Liver (tissue), 9 donors: ENCODE data around the gene PREPL. TPM values are rescaled to one million over a fixed set of nuclear protein-coding genes. Genes with fewer than 3 reads are reported as not detected.

Source experiments
- DNase-seq: peaks from one replicate; pipeline ENCODE4 v3.0.0-alpha.2; 2017; ENCODE audit warnings: low spot score
- H3K27ac ChIP-seq, 2 donors: one replicate each; pipeline ENCODE4 v1.7.0; 2013; ENCODE audit warnings: inconsistent platforms in 2 of 2, low read length in 2 of 2, control low read depth in 1 of 2, low read depth in 1 of 2, mild to moderate bottlenecking in 1 of 2
- H3K27me3 ChIP-seq, 4 donors: one replicate each; pipeline versions ENCODE4 v1.6.1 to v1.7.0; 2013; ENCODE audit warnings: low read length in 3 of 4, inconsistent platforms in 1 of 4, mild to moderate bottlenecking in 1 of 4, moderate library complexity in 1 of 4; ENCODE audit not compliant: control insufficient read depth in 4 of 4, insufficient read depth in 4 of 4
- H3K36me3 ChIP-seq, 4 donors: one replicate each; pipeline versions ENCODE4 v1.6.1 to v1.7.0; 2013; ENCODE audit warnings: low read length in 3 of 4, mild to moderate bottlenecking in 3 of 4, low read depth in 1 of 4, moderate library complexity in 1 of 4; ENCODE audit not compliant: control insufficient read depth in 4 of 4, insufficient read depth in 3 of 4
- H3K4me1 ChIP-seq, 4 donors: one replicate each; pipeline versions ENCODE4 v1.6.1 to v1.7.0; 2013; ENCODE audit warnings: low read length in 3 of 4, mild to moderate bottlenecking in 3 of 4, moderate library complexity in 1 of 4; ENCODE audit not compliant: control insufficient read depth in 4 of 4, insufficient read depth in 4 of 4
- H3K4me3 ChIP-seq, 3 donors: one replicate each; pipeline versions ENCODE4 v1.6.1 to v1.7.0; 2013; ENCODE audit warnings: low read length in 3 of 3, control low read depth in 1 of 3, low read depth in 1 of 3, mild to moderate bottlenecking in 1 of 3
- H3K9ac ChIP-seq, 2 donors: one replicate each; pipeline ENCODE4 v1.7.0; 2013; ENCODE audit warnings: low read length in 2 of 2, mild to moderate bottlenecking in 2 of 2, moderate library complexity in 2 of 2, control low read depth in 1 of 2, low read depth in 1 of 2
- H3K9me3 ChIP-seq, 4 donors: one replicate each; pipeline versions ENCODE4 v1.6.1 to v1.7.0; 2013; ENCODE audit warnings: low read length in 3 of 4; ENCODE audit not compliant: control insufficient read depth in 4 of 4
- EGR1 ChIP-seq, 2 donors: IDR thresholded peaks; 2 replicates each; pipeline ENCODE4 v1.6.1; 2016 to 2018; ENCODE audit warnings: antibody characterized with exemption in 2 of 2, low read depth in 2 of 2
- FOXA1 ChIP-seq: IDR thresholded peaks from 2 replicates; pipeline ENCODE4 v1.6.1; 2016; ENCODE audit warnings: antibody characterized with exemption
- FOXA2 ChIP-seq: IDR thresholded peaks from 2 replicates; pipeline ENCODE4 v1.6.1; 2016; ENCODE audit warnings: antibody characterized with exemption
- GABPA ChIP-seq, 2 donors: IDR thresholded peaks in 1 of 2; conservative IDR thresholded peaks in 1 of 2; 2 replicates each; pipeline ENCODE4 v1.6.1; 2016; ENCODE audit warnings: antibody characterized with exemption in 2 of 2, mild to moderate bottlenecking in 1 of 2, moderate library complexity in 1 of 2
- HNF4A ChIP-seq, 2 donors: conservative IDR thresholded peaks; 2 replicates each; pipeline ENCODE4 v1.6.1; 2016; ENCODE audit warnings: antibody characterized with exemption in 2 of 2, mild to moderate bottlenecking in 2 of 2
- HNF4G ChIP-seq: IDR thresholded peaks from 2 replicates; pipeline ENCODE4 v1.6.1; 2016; ENCODE audit warnings: antibody characterized with exemption
- RAD21 ChIP-seq, 2 donors: IDR thresholded peaks; 2 replicates each; pipeline ENCODE4 v1.6.1; 2016; ENCODE audit warnings: antibody characterized with exemption in 2 of 2, mild to moderate bottlenecking in 2 of 2
- RXRA ChIP-seq, 2 donors: IDR thresholded peaks; 2 replicates each; pipeline ENCODE4 v1.6.1; 2017 to 2018; ENCODE audit warnings: antibody characterized with exemption in 2 of 2, mild to moderate bottlenecking in 1 of 2
- TAF1 ChIP-seq: conservative IDR thresholded peaks from 2 replicates; pipeline ENCODE4 v1.6.1; 2016; ENCODE audit warnings: antibody characterized with exemption, mild to moderate bottlenecking
- YY1 ChIP-seq: IDR thresholded peaks from 2 replicates; pipeline ENCODE4 v1.6.1; 2016; ENCODE audit warnings: antibody characterized with exemption, mild to moderate bottlenecking
- WGBS: extraction: QIAGEN DNeasy Blood & Tissue Kit; methylation state at CpG from one replicate; pipeline ENCODE4 v1.1.7; 2013; 5-methylcytosine and 5-hydroxymethylcytosine counted together
- polyA plus RNA-seq, 2 donors: library from polyadenylated mRNA; stranded (reverse) in 1 of 2; unstranded in 1 of 2; fragments of 200-250 nt in 1 of 2; fragments of >200 nt in 1 of 2; fragmentation: Nextera tagmentation in 1 of 2; extraction: Ambion mirVana in 1 of 2; gene quantifications; one replicate each; pipeline versions ENCODE4 v1.2.1 to v1.2.3, GENCODE V29; 2013 to 2015
- total RNA-seq, 2 donors: library from RNA; depleted of rRNA; stranded (reverse); fragments of >200 nt; gene quantifications; one replicate each; pipeline ENCODE4 v1.2.3, GENCODE V29; 2014
- TF ChIP-seq, protein P1 (sequence below): IDR thresholded peaks from 2 replicates; pipeline ENCODE4 v1.6.1; 2016; ENCODE audit warnings: antibody characterized with exemption
- TF ChIP-seq, protein P2 (sequence below): IDR thresholded peaks from 2 replicates; pipeline ENCODE4 v1.6.1; 2016; ENCODE audit warnings: antibody characterized with exemption
- TF ChIP-seq, protein P3 (sequence below): fragments of 150-350 bp; IDR thresholded peaks from 2 replicates; pipeline ENCODE4 v1.5.1; 2017; ENCODE audit warnings: improper control_type of control experiment, low read depth, low read length; ENCODE audit not compliant: missing input control
- donor health status: healthy.
- donor health status: healthy.
- donor health status: healthy.
- donor health status: healthy.
- donor health status: healthy.

PREPL gene
- total and polyA plus RNA-seq, 4 donors, result 7.9 to 18.8 (median 11.7) TPM

DNA sequence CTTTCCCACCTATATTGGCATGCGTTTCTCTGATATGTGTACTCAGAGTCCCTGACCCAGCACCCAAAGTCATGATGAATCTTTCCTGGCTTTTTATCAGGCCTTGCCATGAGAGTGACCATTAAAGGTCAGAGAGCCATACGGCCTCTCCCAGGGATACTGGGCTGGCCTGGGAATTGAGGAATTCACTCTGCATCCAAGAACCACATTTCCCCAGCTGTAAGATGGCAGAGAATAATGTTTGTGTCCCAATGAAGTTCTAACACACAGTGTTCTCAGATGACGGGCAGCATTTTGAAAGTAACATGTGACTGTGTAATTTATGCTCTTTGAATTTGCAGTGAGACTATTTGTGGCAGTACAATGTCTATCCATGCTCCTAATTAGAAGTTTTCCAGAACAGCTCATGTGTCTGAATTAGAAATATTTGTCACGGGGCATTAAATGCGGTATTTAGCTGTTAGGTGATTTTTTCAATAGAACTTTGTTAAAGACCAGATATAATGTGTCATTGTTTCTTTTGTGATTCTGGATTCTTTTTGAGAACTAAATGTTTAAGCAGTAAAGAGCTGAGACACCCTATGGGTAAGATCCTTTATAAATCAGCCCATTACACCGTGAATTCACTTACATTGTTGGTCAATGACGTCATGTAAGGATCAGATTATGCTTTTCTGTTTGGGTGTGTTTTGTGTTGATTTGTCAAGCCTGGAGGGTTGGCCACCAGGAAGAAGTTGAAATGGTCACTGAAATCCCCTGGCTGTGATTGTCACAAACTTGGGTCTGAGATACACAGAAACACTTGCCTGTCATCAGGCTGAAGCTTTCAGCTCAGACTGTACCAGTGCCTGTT is 93.3 kb downstream of the PREPL start:
- Histone ChIP-seq H3K36me3 (no peaks in the 10 kb centered on the region), H3K4me3 (no peak overlapping the region), H3K27ac (no peak overlapping the region), H3K4me1 (no peaks in the 10 kb centered on the region), H3K27me3 (no peaks in the 10 kb centered on the region), H3K9ac (no peak overlapping the region), H3K9me3 (no peaks in the 10 kb centered on the region)
- WGBS, result 84% methylated on average over 7 of the region's 7 CpGs
- no peak for DNase-seq
- TF ChIP-seq FOXA1, result no peak
- TF ChIP-seq RAD21 (IDR thresholded peaks at IDR 0.05), result no peak
- TF ChIP-seq, protein P1, sequence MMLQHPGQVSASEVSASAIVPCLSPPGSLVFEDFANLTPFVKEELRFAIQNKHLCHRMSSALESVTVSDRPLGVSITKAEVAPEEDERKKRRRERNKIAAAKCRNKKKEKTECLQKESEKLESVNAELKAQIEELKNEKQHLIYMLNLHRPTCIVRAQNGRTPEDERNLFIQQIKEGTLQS, result no peak
- no peak for TF ChIP-seq GABPA (IDR thresholded peaks at IDR 0.05 in 1 of 2, conservative IDR thresholded peaks at IDR 0.05 in 1 of 2)
- TF ChIP-seq RXRA (IDR thresholded peaks at IDR 0.05), result no peak
- no peak for TF ChIP-seq TAF1
- TF ChIP-seq, protein P2, sequence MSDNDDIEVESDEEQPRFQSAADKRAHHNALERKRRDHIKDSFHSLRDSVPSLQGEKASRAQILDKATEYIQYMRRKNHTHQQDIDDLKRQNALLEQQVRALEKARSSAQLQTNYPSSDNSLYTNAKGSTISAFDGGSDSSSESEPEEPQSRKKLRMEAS, result no peak
- no peak for TF ChIP-seq EGR1 (IDR thresholded peaks at IDR 0.05; ENCODE audit: low read depth in 2 of 2)
- TF ChIP-seq FOXA2, result no peak
- TF ChIP-seq HNF4A (conservative IDR thresholded peaks at IDR 0.05), result no peak
- no peak for TF ChIP-seq HNF4G
- no peak for TF ChIP-seq YY1
- TF ChIP-seq, protein P3, sequence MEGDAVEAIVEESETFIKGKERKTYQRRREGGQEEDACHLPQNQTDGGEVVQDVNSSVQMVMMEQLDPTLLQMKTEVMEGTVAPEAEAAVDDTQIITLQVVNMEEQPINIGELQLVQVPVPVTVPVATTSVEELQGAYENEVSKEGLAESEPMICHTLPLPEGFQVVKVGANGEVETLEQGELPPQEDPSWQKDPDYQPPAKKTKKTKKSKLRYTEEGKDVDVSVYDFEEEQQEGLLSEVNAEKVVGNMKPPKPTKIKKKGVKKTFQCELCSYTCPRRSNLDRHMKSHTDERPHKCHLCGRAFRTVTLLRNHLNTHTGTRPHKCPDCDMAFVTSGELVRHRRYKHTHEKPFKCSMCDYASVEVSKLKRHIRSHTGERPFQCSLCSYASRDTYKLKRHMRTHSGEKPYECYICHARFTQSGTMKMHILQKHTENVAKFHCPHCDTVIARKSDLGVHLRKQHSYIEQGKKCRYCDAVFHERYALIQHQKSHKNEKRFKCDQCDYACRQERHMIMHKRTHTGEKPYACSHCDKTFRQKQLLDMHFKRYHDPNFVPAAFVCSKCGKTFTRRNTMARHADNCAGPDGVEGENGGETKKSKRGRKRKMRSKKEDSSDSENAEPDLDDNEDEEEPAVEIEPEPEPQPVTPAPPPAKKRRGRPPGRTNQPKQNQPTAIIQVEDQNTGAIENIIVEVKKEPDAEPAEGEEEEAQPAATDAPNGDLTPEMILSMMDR, result no peak

Other genes starting within 250 kb of the PREPL start
- 10 to 100 TPM; 36.4 to 38.5 TPM for gene PPM1B, start 192.6 kb downstream of the PREPL start, total RNA-seq
- 10 to 100 TPM; 13.5 to 25.2 TPM for gene PPM1B, start 192.6 kb downstream of the PREPL start, polyA plus RNA-seq
- 1 to 10 TPM in 1 of 2 donors, under 1 TPM in 1; 0.84 to 4.5 TPM for gene SLC3A1, start 86.0 kb downstream of the PREPL start, total RNA-seq
- gene SLC3A1, start 86.0 kb downstream of the PREPL start, polyA plus RNA-seq, result 1 to 10 TPM; 1.6 to 9.1 TPM
- 10 to 100 TPM in 1 of 2 donors, 1 to 10 TPM in 1; 7.1 to 12.7 TPM for gene CAMKMT, start 453 bp upstream of the PREPL start, total RNA-seq
- gene CAMKMT, start 453 bp upstream of the PREPL start, polyA plus RNA-seq, result 1 to 10 TPM; 1.5 to 7.2 TPM